ENCODE results near the gene TEX28.
"Not testable (repeated sequence)": the region's sequence is repeated elsewhere in the genome, so short reads cannot be mapped to it uniquely, and the experiment has no call there.

The TEX28 gene

DNA sequence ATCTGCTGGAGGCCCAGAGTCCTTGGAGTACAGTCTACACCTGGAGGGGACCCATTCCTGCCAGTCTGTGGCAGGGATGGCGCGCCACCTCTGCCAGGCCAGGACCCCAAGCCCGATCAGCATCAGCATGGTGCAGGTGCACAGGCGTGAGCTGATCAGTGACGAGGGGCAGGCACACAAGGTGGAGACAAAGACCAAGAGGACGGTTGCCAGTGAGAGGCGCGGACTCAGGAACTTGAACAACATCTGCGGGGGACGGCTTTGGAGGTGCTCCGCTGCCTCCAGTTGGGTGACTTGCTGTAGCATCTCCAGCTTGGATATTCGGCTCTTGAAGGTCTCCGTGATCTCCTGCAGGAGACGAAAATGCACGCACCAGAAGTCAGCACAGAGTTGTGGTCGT lies 61.3 kb downstream of the TEX28 start:
- DNase-seq, result not testable (repeated sequence)

DNA sequence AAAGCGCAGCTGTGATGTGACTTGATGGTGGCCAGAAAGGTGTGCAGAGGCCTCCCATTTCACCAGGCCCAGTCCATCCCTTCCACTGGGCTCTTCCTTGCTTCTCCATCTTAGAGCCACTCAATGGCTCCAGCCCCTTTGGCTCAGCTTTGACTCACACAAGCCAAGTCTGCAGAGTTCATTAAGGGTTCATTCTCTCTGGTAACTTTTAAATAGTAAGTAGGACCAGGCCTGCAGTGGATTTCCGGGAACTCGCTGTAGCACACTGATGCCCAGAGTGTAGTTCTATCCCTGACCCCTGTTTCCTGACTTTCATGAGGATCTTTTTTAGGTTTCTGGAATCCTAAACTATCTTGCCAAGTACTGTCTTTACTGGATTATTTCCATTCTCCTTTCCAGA lies 63.5 kb downstream of the TEX28 start:
- not testable (repeated sequence) for DNase-seq

DNA sequence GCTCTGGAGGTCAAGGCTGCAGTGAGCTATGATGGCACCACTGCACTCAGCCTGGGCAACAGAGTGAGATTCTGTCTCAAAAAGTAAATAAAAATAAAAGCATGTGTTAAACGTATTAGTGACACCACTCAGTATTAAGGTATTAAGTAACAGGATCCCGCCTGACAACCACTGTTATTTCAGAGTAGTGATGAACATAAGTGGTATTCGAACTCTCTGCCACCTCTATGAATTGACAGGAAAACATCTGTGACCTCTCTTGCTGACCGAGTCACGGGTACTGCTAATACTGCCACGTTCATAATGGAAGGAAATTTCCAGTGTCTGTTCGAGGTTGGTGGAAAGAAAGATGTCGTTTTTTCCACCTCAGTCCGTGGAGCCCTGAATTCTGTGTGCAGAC lies 68.2 kb downstream of the TEX28 start:
- DNase-seq, result not testable (repeated sequence)

DNA sequence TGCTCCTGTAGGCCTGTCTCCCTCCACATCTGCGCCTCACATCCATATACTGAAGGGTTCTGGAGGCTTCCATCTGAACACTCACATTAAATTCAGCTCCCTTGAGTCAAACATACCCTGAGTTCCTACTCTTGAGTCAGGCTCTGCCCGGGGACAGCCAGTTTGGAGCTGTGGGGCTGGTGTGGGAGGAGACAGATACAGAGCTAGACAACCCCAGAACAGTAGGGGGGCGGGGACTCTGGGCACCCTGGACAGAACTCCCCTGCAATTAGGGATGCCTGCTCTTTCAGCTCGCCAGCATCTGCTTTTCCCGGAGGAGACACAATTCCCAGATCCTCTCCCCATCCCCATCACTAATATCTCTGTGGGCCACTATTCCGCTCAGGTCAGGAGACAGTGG lies 69.6 kb downstream of the TEX28 start:
- not testable (repeated sequence) for DNase-seq

Measured in hematopoietic multipotent progenitor cell treated with erythropoietin and hydrocortisone succinate and interleukin-3 and kit ligand, for 6 days (in vitro differentiated cells).